Measurements from ENCODE around the gene EMC9.

GRCh38 chr14:24179961-24180796, 38.8 kb upstream of the EMC9 start:
- TF ChIP-seq POLR2A (IDR thresholded peaks at IDR 0.05) (no peak), CTCF (IDR thresholded peaks at IDR 0.05) (no peak)
